Ishikawa (cell line): ENCODE results near the gene TNRC6C.

Experiments used
- CEBPB ChIP-seq: IDR thresholded peaks from 2 replicates; pipeline ENCODE4 v1.6.1; 2012
- CREB1 ChIP-seq: IDR thresholded peaks from 2 replicates; pipeline ENCODE4 v1.6.1; 2012; ENCODE audit warnings: low read depth
- EGR1 ChIP-seq: IDR thresholded peaks from 2 replicates; pipeline ENCODE4 v1.6.1; 2012
- EP300 ChIP-seq: IDR thresholded peaks from 2 replicates; pipeline ENCODE4 v1.6.1; 2012; ENCODE audit warnings: borderline replicate concordance
- FOXM1 ChIP-seq: IDR thresholded peaks from 2 replicates; pipeline ENCODE4 v1.6.1; 2012; ENCODE audit warnings: low read depth, borderline replicate concordance
- NFIC ChIP-seq: IDR thresholded peaks from 2 replicates; pipeline ENCODE4 v1.6.1; 2012
- RAD21 ChIP-seq: IDR thresholded peaks from 2 replicates; pipeline ENCODE4 v1.6.1; 2012; ENCODE audit warnings: low read depth
- TAF1 ChIP-seq: IDR thresholded peaks from 2 replicates; pipeline ENCODE4 v1.6.1; 2012; ENCODE audit warnings: low read depth, mild to moderate bottlenecking
- TCF12 ChIP-seq: IDR thresholded peaks from 2 replicates; pipeline ENCODE4 v1.6.1; 2012; ENCODE audit warnings: low read depth
- TEAD4 ChIP-seq: IDR thresholded peaks from 2 replicates; pipeline ENCODE4 v1.6.1; 2012
- YY1 ChIP-seq: IDR thresholded peaks from 2 replicates; pipeline ENCODE4 v1.6.1; 2012; ENCODE audit warnings: low read depth
- ZBTB7A ChIP-seq: IDR thresholded peaks from 2 replicates; pipeline ENCODE4 v1.6.1; 2012; ENCODE audit warnings: low read depth
- TF ChIP-seq, protein P1 (sequence below): IDR thresholded peaks from 2 replicates; pipeline ENCODE4 v1.6.1; 2012
- TF ChIP-seq, protein P2 (sequence below): IDR thresholded peaks from 2 replicates; pipeline ENCODE4 v1.6.1; 2012; ENCODE audit warnings: low read depth, mild to moderate bottlenecking
- TF ChIP-seq, protein P3 (sequence below): IDR thresholded peaks from 2 replicates; pipeline ENCODE4 v1.6.1; 2012

Gene TNRC6C

DNA sequence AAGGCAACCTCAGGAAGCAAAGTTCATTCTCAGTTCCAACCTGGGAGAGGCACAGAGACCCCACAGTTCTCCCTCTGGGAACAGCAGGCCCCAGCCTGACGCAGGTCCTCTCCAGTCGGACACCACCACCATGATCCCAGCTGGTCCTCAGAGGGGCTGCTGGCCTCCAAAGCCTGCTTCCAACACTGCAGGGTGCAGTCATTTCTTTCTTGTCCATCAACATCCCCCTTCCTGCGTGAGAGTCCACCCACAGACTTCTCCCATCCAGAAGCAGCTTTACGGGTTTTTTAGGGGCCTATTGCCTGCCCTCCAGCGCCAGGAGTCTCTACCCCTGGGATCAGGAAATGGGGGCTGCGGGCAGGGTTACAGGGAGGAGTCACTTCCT, 29.3 kb upstream of the TNRC6C start:
- TF ChIP-seq EGR1 (no peak), ZBTB7A (no peak), TAF1 (no peak), EP300 (no peak), NFIC (no peak), CREB1 (no peak), YY1 (no peak), CEBPB (no peak), FOXM1 (no peak), TEAD4 (no peak), RAD21 (no peak), TCF12 (no peak)
- TF ChIP-seq, protein P1, sequence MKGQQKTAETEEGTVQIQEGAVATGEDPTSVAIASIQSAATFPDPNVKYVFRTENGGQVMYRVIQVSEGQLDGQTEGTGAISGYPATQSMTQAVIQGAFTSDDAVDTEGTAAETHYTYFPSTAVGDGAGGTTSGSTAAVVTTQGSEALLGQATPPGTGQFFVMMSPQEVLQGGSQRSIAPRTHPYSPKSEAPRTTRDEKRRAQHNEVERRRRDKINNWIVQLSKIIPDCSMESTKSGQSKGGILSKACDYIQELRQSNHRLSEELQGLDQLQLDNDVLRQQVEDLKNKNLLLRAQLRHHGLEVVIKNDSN: no peak
- TF ChIP-seq, protein P2, sequence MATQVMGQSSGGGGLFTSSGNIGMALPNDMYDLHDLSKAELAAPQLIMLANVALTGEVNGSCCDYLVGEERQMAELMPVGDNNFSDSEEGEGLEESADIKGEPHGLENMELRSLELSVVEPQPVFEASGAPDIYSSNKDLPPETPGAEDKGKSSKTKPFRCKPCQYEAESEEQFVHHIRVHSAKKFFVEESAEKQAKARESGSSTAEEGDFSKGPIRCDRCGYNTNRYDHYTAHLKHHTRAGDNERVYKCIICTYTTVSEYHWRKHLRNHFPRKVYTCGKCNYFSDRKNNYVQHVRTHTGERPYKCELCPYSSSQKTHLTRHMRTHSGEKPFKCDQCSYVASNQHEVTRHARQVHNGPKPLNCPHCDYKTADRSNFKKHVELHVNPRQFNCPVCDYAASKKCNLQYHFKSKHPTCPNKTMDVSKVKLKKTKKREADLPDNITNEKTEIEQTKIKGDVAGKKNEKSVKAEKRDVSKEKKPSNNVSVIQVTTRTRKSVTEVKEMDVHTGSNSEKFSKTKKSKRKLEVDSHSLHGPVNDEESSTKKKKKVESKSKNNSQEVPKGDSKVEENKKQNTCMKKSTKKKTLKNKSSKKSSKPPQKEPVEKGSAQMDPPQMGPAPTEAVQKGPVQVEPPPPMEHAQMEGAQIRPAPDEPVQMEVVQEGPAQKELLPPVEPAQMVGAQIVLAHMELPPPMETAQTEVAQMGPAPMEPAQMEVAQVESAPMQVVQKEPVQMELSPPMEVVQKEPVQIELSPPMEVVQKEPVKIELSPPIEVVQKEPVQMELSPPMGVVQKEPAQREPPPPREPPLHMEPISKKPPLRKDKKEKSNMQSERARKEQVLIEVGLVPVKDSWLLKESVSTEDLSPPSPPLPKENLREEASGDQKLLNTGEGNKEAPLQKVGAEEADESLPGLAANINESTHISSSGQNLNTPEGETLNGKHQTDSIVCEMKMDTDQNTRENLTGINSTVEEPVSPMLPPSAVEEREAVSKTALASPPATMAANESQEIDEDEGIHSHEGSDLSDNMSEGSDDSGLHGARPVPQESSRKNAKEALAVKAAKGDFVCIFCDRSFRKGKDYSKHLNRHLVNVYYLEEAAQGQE: no peak
- TF ChIP-seq, protein P3, sequence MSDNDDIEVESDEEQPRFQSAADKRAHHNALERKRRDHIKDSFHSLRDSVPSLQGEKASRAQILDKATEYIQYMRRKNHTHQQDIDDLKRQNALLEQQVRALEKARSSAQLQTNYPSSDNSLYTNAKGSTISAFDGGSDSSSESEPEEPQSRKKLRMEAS: no peak

DNA sequence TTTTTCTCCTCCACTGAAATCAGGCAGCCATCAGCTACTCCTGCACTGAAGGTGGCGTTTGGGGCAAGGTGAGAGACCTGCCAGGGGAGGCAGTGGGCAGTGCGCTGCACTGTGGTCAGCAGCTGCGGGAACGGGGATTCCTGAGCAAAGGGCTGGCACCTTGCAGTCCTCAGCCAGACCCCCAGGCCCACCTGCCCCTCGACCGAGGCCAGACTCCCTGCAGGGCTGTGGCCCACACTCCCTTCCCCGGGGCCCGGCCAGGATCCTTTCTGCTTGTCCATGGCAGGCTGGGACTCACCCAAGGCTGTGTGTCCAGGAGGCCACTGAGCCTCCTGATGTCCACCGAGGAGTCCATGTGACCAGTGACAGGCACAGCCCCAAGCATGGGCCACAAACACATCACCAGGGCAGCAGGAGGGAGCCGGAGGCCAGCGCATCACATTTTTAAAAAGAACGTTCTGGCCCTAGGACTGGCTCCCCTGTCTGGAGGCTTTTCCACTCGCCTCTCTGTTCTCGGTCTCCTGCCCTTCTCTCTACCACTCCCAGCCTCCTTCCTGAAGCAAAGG, 28.5 kb upstream of the TNRC6C start:
- TF ChIP-seq, protein P1: no peak
- TF ChIP-seq TAF1 (no peak), NFIC (no peak), CEBPB (no peak)

DNA sequence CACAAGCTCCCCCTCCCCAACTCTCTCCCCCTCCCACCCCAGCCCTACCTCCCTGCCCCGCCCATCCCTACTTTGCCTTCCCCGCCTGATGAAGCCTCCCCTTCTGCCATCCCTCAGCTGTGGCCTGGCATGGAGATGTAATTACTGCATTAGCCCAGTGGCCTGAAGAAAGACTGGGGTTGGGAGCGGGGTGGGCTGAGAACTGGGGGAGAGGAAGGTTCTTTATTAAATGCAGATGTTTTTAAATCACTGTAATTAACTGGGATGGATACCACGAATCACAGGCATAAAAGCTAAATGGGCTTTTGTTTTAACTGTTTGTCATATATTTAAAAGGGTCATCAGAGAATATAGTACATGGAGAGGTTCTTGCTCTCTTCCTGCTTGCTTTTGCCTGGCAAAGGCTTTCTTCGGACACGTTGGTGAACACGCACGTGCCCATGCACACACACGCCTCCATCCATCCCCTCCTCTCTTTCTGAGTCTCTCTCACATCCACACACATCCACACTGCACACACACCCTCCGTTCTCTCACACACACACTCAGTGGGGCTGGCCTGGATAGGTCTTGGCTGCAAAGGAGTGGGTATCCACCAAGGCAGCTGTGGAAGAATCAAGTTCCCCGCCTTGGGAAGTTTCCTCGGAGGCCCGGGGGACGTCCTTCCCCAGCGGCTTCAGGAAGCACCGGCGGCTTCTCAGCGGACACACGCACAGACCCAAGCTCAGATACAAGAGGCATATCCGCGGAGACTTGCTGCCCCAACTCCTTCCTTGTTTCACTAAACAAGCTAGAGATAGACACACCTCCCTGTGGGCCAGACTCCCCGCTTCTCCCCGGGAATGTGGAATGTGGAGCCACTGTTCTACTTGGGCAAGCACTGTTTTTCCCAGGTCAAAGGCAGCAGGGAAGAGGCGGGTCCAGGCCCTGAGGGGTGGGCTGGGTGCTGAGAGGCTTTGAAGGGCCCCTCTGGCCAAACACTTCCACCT, 27.4 kb upstream of the TNRC6C start:
- TF ChIP-seq TCF12 (no peak), FOXM1 (no peak)

DNA sequence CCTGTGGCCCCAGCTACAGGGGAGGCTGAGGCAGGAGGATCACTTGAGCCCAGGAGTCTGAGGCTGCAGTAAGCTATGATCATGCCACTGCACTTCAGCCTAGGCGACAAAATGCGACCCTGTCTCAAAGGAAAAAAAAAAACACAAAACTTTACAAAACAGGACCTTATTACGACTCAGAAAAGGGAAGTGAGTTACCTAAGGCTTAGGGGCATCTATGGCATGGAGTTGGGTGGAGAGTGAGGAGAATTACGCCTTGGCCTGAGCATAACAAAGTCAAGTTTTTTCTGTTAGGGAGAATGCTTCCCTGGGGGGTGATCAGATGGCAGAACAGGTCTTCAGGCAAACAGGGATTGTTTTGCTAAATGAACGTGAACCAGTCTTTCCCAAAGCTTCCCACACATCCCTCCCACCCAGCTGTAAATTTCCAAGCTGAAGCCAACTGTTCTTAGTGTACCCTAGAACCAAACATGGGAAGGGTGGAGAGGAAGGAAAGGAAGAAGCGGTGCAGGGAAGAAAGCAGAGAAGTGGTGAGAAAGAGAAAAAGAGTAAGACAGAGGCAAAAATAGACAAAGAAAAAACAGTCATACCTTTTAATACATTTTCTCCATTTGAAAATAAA, 24.6 kb upstream of the TNRC6C start:
- TF ChIP-seq RAD21 (no peak), FOXM1 (no peak), TAF1 (no peak), ZBTB7A (no peak), TEAD4 (no peak), CREB1 (no peak), EP300 (no peak), CEBPB (no peak), EGR1 (no peak), NFIC (no peak)
- TF ChIP-seq, protein P1: no peak
- TF ChIP-seq, protein P2: no peak

DNA sequence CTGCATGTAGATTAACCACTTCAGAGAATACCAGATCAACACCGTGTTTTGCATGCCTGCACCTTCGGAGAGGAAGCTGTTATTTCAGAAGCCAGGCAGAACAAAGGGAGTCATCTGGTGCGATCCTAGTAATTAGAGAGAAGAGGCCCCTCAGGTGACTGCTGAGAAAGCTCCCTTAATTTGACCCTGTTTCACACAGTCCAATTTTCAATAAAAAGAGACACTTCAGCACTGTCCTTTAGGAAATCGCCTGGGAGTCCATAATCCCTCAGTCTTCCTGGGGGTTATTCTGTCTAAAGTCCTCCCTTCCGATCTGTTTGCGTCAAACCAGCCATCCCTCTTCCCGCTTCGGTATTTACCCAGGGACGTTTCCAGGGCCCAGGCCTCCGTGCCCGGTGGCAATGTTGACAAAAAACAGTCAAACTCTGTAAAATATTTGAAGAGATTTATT, 23.4 kb upstream of the TNRC6C start:
- TF ChIP-seq, protein P3: no peak
- TF ChIP-seq RAD21: no peak

DNA sequence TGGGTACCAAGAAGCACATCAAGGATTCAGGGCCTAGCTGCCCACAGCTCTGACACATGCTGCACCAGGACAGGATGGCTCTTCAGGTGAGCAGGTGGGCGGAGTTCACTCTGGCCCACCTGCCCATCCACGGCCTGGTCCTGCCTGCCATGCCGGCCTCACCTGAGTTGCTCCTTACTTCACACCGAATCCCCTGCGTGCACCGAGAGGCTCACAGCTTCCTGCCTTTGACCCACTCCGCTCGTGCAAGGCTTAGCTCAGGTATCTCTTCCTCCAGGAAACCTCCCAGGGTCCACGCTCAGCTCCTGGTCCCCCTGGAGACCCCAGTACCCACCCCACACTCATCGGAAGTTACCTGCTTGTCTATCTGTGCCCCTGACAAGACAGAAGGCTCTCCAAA, 21.6 kb upstream of the TNRC6C start:
- TF ChIP-seq RAD21 (no peak), CEBPB (no peak), TCF12 (no peak), FOXM1 (no peak), YY1 (no peak), ZBTB7A (no peak), TEAD4 (no peak)
- TF ChIP-seq, protein P3: no peak
- TF ChIP-seq, protein P1: no peak
